ENCODE results near the gene NUP58.
"Not testable (repeated sequence)": the region's sequence is repeated elsewhere in the genome, so short reads cannot be mapped to it uniquely, and the experiment has no call there.

Gene NUP58

GRCh38 chr13:25347151-25347550, 45.7 kb downstream of the NUP58 start:
- Mint-ChIP-seq H3K36me3 (peaks cover 13% of the 10 kb centered on the region), H3K9me3 (no peaks in the 10 kb centered on the region), H3K4me1 (no peaks in the 10 kb centered on the region), H3K4me3 (no peak overlapping the region), H3K27ac (no peak overlapping the region)
- ATAC-seq (no peak), DNase-seq (ENCODE audit: low spot score in 2 of 2) (no peak)

DNA sequence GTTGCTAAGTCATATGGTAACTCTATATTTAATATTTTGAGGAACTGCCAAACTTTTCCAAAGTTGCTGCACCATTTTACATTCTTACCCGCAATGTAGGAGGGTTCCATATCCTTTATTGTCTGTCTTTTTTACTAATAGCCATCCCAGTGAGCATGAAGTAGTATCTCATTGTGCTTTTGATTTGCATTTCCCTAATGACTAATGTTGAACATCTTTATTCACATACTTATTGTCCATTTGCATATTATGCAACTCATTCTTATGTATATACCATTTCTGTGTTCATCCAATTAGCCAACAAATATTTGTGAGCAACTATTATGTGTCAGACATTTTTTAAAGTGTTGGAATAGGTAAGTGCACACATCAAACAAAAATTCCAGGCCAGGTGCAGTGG, 50.0 kb downstream of the NUP58 start:
- no peak for DNase-seq (ENCODE audit: low spot score in 2 of 2)
- no peaks in the 10 kb centered on the region for H3K4me1 Mint-ChIP-seq
- no peak overlapping the region for H3K27ac Mint-ChIP-seq
- ATAC-seq, result no peak
- H3K4me3 Mint-ChIP-seq, result no peak overlapping the region
- H3K9me3 Mint-ChIP-seq, result no peaks in the 10 kb centered on the region
- no peaks in the 10 kb centered on the region for H3K36me3 Mint-ChIP-seq

DNA sequence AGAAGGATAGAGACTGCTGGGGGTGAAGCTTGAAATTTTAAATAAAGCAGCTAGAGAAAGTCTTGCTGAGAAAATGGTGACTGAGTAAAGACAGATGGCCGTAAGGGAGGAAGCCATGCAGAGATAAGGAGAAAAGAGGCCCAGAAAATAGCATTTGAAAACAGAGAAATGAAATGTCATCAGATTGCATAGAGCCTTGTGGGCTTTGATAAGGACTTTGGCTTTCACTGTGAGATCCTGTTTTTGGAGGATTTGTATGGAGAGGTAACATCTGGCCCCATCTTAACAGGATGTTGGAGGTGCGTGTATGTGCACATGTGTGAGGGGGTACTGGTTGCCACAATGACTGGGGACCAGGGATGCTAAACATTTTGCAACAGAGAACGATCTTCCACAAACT, 50.8 kb downstream of the NUP58 start:
- Mint-ChIP-seq H3K27ac (no peak overlapping the region), H3K4me1 (no peaks in the 10 kb centered on the region), H3K9me3 (no peaks in the 10 kb centered on the region), H3K4me3 (no peak overlapping the region), H3K36me3 (no peaks in the 10 kb centered on the region)
- DNase-seq (ENCODE audit: low spot score in 2 of 2) (no peak), ATAC-seq (no peak)

GRCh38 chr13:25352806-25353205, 51.4 kb downstream of the NUP58 start:
- no peak overlapping the region for H3K27ac Mint-ChIP-seq
- H3K4me1 Mint-ChIP-seq, result no peaks in the 10 kb centered on the region
- DNase-seq (ENCODE audit: low spot score in 2 of 2) (no peak), ATAC-seq (no peak)
- H3K9me3 Mint-ChIP-seq, result no peaks in the 10 kb centered on the region
- H3K4me3 Mint-ChIP-seq, result no peak overlapping the region
- H3K36me3 Mint-ChIP-seq, result no peaks in the 10 kb centered on the region

GRCh38 chr13:25353344-25353743, 51.9 kb downstream of the NUP58 start:
- DNase-seq (ENCODE audit: low spot score in 2 of 2) (no peak), ATAC-seq (no peak)
- Mint-ChIP-seq H3K27ac (no peak overlapping the region), H3K4me1 (no peaks in the 10 kb centered on the region), H3K36me3 (no peaks in the 10 kb centered on the region), H3K4me3 (no peak overlapping the region), H3K9me3 (no peaks in the 10 kb centered on the region)

DNA sequence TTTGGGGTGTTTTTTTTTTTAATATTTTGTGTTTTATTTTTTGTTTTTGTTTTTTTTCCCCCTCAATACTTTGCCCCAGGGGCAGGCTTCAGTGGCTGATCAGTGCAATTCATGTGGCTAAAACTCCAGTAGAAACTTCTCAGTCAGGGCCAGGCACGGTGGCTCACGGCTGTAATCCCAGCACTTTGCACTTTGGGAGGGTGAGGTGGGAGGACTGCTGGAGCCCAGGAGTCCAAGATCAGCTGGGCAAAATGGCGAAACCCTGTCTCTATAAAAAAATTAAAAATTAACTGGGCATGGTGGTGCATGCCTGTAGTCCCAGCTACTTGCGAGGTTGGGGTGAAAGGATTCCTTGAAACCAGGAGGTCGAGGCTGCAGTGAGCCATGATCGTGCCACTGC, 53.0 kb downstream of the NUP58 start:
- H3K36me3 Mint-ChIP-seq, result no peaks in the 10 kb centered on the region
- H3K27ac Mint-ChIP-seq, result no peak overlapping the region
- no peaks in the 10 kb centered on the region for H3K9me3 Mint-ChIP-seq
- DNase-seq (ENCODE audit: low spot score in 2 of 2), result no peak
- H3K4me1 Mint-ChIP-seq, result no peaks in the 10 kb centered on the region
- ATAC-seq, result no peak
- no peak overlapping the region for H3K4me3 Mint-ChIP-seq

DNA sequence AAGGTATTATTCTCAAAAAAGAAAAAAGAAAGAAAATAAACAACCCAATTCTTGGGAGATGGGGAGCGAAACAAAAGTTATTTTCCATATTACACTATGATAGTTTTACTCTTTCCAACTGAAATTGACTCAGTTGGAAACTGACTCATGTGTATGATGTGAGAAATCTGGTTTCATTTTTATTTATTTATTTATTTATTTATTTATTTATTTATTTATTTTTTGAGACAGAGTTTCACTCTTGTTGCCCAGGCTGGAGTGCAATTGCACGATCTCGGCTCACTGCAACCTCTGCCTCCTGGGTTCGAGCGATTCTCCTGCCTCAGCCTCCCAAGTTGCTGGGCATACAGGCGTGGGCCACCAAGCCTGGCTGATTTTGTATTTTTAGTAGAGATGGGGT, 59.0 kb downstream of the NUP58 start:
- not testable (repeated sequence) for H3K27ac Mint-ChIP-seq; H3K9me3 Mint-ChIP-seq; H3K4me1 Mint-ChIP-seq; ATAC-seq; H3K36me3 Mint-ChIP-seq; DNase-seq (ENCODE audit: low spot score in 2 of 2); H3K4me3 Mint-ChIP-seq

GRCh38 chr13:25365720-25366235, 64.4 kb downstream of the NUP58 start:
- no peaks in the 10 kb centered on the region for H3K9me3 Mint-ChIP-seq
- H3K4me1 Mint-ChIP-seq, result no peaks in the 10 kb centered on the region
- DNase-seq (ENCODE audit: low spot score in 2 of 2) (no peak), ATAC-seq (no peak)
- H3K4me3 Mint-ChIP-seq, result no peak overlapping the region
- H3K36me3 Mint-ChIP-seq, result no peaks in the 10 kb centered on the region
- H3K27ac Mint-ChIP-seq, result no peak overlapping the region

GRCh38 chr13:25371158-25371874, 69.9 kb downstream of the NUP58 start:
- H3K9me3 Mint-ChIP-seq, result no peaks in the 10 kb centered on the region
- DNase-seq (ENCODE audit: low spot score in 2 of 2) (no peak), ATAC-seq (no peak)
- no peak overlapping the region for H3K4me3 Mint-ChIP-seq
- no peaks in the 10 kb centered on the region for H3K36me3 Mint-ChIP-seq
- H3K4me1 Mint-ChIP-seq, result peaks cover 6% of the 10 kb centered on the region
- no peak overlapping the region for H3K27ac Mint-ChIP-seq

- peak; percentile 9 for ATAC-seq
- no peaks in the 10 kb centered on the region for H3K36me3 Mint-ChIP-seq
- peaks cover 6% of the 10 kb centered on the region for H3K4me1 Mint-ChIP-seq
- H3K4me3 Mint-ChIP-seq, result no peak within 1 kb of the TSS
- H3K27ac Mint-ChIP-seq, result no peak within 1 kb of the TSS
- DNase-seq (ENCODE audit: low spot score in 2 of 2), result no peak
- H3K9me3 Mint-ChIP-seq, result no peaks in the 10 kb centered on the region
These were observed 70.5 kb downstream of the NUP58 start, which contains the start of gene ATP8A2 for GRCh38 chr13:25371875-25372283. Gene ATP8A2 (plus strand): TSS chr13:25371974. CDS start chr13:25372213, 239 bp downstream.

DNA sequence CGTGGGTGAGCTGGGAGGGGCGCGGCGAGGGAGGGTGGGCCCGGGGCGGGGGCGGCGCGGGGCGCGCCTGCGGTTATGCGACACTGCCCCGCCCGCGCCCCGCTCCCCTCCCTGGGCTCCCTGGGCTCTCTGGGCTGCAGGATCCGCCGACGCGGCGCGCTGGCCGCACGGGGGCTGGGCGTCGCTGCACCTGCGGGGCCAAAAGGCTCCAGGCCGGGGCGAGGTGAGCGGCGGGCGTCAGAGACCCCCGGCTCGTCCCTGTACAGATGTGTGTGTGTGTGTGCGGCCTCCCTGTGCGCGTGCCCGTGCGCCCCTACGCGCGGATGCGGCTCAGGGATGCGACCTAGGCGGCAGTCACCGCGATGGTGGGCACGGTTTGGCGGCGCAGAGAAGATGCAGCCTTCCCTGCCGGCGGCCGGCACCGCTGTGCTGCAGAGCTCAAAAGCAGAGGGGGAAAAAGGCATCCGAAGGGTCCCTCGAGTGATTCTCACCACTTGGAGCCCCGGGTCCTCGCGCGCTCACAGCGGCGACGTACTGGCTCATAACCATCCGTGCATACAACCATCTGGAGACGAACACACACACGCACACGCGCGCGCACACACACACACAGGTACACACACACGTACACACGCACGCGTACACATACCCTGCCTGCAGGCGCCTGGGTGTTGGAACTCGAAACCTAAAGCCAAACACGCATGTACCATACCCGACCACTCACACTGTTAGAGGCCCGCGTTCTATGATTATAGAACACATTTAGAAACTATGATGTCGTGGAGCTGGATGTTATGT, 71.1 kb downstream of the NUP58 start:
- no peaks in the 10 kb centered on the region for H3K9me3 Mint-ChIP-seq
- H3K27ac Mint-ChIP-seq, result no peak overlapping the region
- peaks cover 6% of the 10 kb centered on the region for H3K4me1 Mint-ChIP-seq
- no peak overlapping the region for H3K4me3 Mint-ChIP-seq
- DNase-seq (ENCODE audit: low spot score in 2 of 2), result no peak
- no peaks in the 10 kb centered on the region for H3K36me3 Mint-ChIP-seq
- ATAC-seq, result peak; percentile 5

GRCh38 chr13:25375727-25376358, 74.4 kb downstream of the NUP58 start:
- no peaks in the 10 kb centered on the region for H3K9me3 Mint-ChIP-seq
- DNase-seq (ENCODE audit: low spot score in 2 of 2) (peak; percentile 16 to 60), ATAC-seq (no peak)

GRCh38 chr13:25377244-25377962, 76.0 kb downstream of the NUP58 start:
- H3K27ac Mint-ChIP-seq, result no peak overlapping the region
- no peak for DNase-seq (ENCODE audit: low spot score in 2 of 2)
- no peak for ATAC-seq

More at GRCh38 chr13:25375727-25376358, 74.4 kb downstream of the NUP58 start:
- Mint-ChIP-seq H3K36me3 (no peaks in the 10 kb centered on the region), H3K4me1 (peaks cover 6% of the 10 kb centered on the region), H3K27ac (no peak overlapping the region), H3K4me3 (no peak overlapping the region)

DNA sequence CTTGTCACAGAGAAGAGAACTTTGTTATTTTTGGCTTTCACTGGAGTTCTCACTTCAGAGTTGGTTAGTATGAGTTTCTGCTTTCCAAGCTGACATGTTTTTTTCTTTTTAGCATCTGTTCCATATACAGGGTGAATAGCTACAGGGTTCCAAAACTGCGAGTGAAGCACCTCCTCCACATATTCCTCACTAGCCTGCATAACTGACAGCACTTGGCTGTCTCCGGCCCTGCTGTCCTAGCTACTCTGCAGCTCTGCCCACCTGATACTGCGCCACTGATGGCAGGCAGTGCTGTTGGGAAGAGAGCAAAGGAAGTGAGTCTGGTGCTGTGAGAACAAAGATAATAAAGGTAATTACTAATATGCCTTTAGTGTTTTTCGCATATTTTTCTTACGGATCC, 77.1 kb downstream of the NUP58 start:
- peaks cover 6% of the 10 kb centered on the region for H3K4me1 Mint-ChIP-seq
- H3K27ac Mint-ChIP-seq, result no peak overlapping the region
- H3K9me3 Mint-ChIP-seq, result no peaks in the 10 kb centered on the region
- H3K4me3 Mint-ChIP-seq, result no peak overlapping the region
- no peak for DNase-seq (ENCODE audit: low spot score in 2 of 2)
- H3K36me3 Mint-ChIP-seq, result no peaks in the 10 kb centered on the region
- no peak for ATAC-seq

More at GRCh38 chr13:25377244-25377962, 76.0 kb downstream of the NUP58 start:
- H3K4me3 Mint-ChIP-seq, result no peak overlapping the region
- no peaks in the 10 kb centered on the region for H3K9me3 Mint-ChIP-seq
- H3K4me1 Mint-ChIP-seq, result peaks cover 6% of the 10 kb centered on the region
- H3K36me3 Mint-ChIP-seq, result no peaks in the 10 kb centered on the region

DNA sequence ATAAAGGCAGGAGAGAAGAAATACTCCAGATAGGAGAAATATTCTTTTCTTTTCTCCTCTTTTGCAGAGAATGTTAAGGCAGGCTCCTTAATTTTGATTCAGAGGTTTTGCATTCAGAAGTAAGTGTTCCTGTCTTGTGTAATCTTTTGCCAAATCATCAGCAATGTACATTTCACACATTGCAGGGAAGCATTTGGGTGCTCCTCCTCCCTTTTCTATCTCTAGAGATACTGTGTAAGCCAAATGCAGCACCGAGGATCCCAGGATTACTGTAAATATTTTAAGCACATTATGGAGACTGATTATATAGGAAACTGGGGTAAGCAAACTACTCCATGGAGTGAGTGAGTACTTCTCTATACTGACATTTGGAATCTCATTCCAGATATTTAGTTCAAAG, 77.6 kb downstream of the NUP58 start:
- no peaks in the 10 kb centered on the region for H3K9me3 Mint-ChIP-seq
- no peaks in the 10 kb centered on the region for H3K36me3 Mint-ChIP-seq
- DNase-seq (ENCODE audit: low spot score in 2 of 2) (no peak), ATAC-seq (no peak)
- no peak overlapping the region for H3K27ac Mint-ChIP-seq
- H3K4me3 Mint-ChIP-seq, result no peak overlapping the region
- peaks cover 6% of the 10 kb centered on the region for H3K4me1 Mint-ChIP-seq
